CD4-positive, alpha-beta T cell (primary cell): ENCODE data around the gene HIVEP3. TPM values are rescaled to one million over a fixed set of nuclear protein-coding genes. Genes with fewer than 3 reads are reported as not detected.

Experiments
- ATAC-seq: fragments of 200-7000 bp; cut with Tn5 transposase; one replicate; pipeline ENCODE4 v1.10.0; 2022; ENCODE audit warnings: mild to moderate bottlenecking; ENCODE audit not compliant: poor library complexity
- CTCF ChIA-PET: fragments of 350-600 bp; sonication (Branson Sonifier 250); formaldehyde crosslinking; loops from one replicate; lab custom pipeline; 2021; ENCODE audit warnings: antibody characterized with exemption, inconsistent platforms; lab: Charles Lee
- POLR2A ChIA-PET: fragments of 350-600 bp; sonication (Branson Sonifier 250); formaldehyde crosslinking; loops from one replicate; lab custom pipeline; 2021; ENCODE audit warnings: antibody characterized with exemption, inconsistent platforms; lab: Charles Lee
- DNase-seq, 14 experiments: peaks; one replicate each; pipeline ENCODE4 v3.0.0-alpha.2; 2013 to 2020; ENCODE audit warnings: mixed read lengths in 2 of 14
- H3K27ac ChIP-seq, 2 donors: one replicate each; pipeline versions ENCODE4 v1.5.1 to v1.7.0; 2013; ENCODE audit warnings: low read length in 2 of 2, low read depth in 1 of 2, mild to moderate bottlenecking in 1 of 2
- H3K27me3 ChIP-seq, 2 experiments: 1 replicate in 1 of 2; 2 replicates in 1 of 2; pipeline versions ENCODE4 v1.6.1 to v1.7.0; 2013; ENCODE audit warnings: low read length in 2 of 2, control low read depth in 1 of 2, mild to moderate bottlenecking in 1 of 2, moderate library complexity in 1 of 2; ENCODE audit not compliant: insufficient read depth in 2 of 2, control insufficient read depth in 1 of 2
- H3K36me3 ChIP-seq: one replicate; pipeline ENCODE4 v1.6.1; 2013; ENCODE audit warnings: low read length, control low read depth; ENCODE audit not compliant: insufficient read depth
- H3K4me1 ChIP-seq: one replicate; pipeline ENCODE4 v1.6.1; 2013; ENCODE audit warnings: low read length, control low read depth; ENCODE audit not compliant: insufficient read depth
- H3K4me3 ChIP-seq: one replicate; pipeline ENCODE4 v1.5.1; 2013; ENCODE audit warnings: mild to moderate bottlenecking, low read length, moderate library complexity
- H3K9me3 ChIP-seq, 2 experiments: 1 replicate in 1 of 2; 2 replicates in 1 of 2; pipeline versions ENCODE4 v1.6.1 to v1.7.0; 2013; ENCODE audit warnings: low read length in 2 of 2, mild to moderate bottlenecking in 2 of 2, control low read depth in 1 of 2, moderate library complexity in 1 of 2; ENCODE audit not compliant: control insufficient read depth in 1 of 2, insufficient read depth in 1 of 2
- H3K27ac Mint-ChIP-seq: one replicate; pipeline ENCODE4 v1.8.0; 2020; ENCODE audit warnings: mixed read lengths
- H3K27me3 Mint-ChIP-seq: one replicate; pipeline ENCODE4 v1.8.0; 2021; ENCODE audit warnings: mixed read lengths
- H3K36me3 Mint-ChIP-seq: one replicate; pipeline ENCODE4 v1.8.0; 2021; ENCODE audit warnings: low read depth, mixed read lengths
- H3K4me1 Mint-ChIP-seq: one replicate; pipeline ENCODE4 v1.8.0; 2021; ENCODE audit warnings: low read depth, mixed read lengths
- H3K4me3 Mint-ChIP-seq: one replicate; pipeline ENCODE4 v1.8.0; 2020; ENCODE audit warnings: mild to moderate bottlenecking, mixed read lengths
- H3K9me3 Mint-ChIP-seq: one replicate; pipeline ENCODE4 v1.8.0; 2020; ENCODE audit warnings: mixed read lengths
- CTCF ChIP-seq: fragments of 200-600 bp; IDR thresholded peaks from one replicate; pipeline ENCODE4 v1.8.0; 2022; ENCODE audit warnings: antibody characterized with exemption, mild to moderate bottlenecking
- intact Hi-C, 2 experiments: fragments of 100-400 bp; cut with DNase I in 1 of 2; cut with micrococcal nuclease in 1 of 2; formaldehyde crosslinking; loops; one replicate each; pipeline versions ENCODE4 v1.15.1 to v1.9.0; 2023 to 2025; cut with DNase I, micrococcal nuclease
- total RNA-seq, 174 experiments: library from RNA in 2 of 174; stranded (reverse) in 2 of 174; gene quantifications; one replicate each; pipeline ENCODE4 v1.2.3 and lab custom pipeline; 2021 to 2026

The HIVEP3 gene
- total RNA-seq, 2 experiments from 2014 or later: 5.1 to 5.4 TPM

- no peaks in the 10 kb centered on the region for H3K9me3 Mint-ChIP-seq
- no peaks in the 10 kb centered on the region for H3K27me3 ChIP-seq
- peaks cover 4% of the 10 kb centered on the region for H3K36me3 ChIP-seq
- ChIA-PET CTCF (no interaction called here), POLR2A (no interaction called here)
- H3K4me3 ChIP-seq: no peak overlapping the region
- ATAC-seq (no peak), DNase-seq (no peak)
- H3K9me3 ChIP-seq: no peaks in the 10 kb centered on the region
- H3K27ac ChIP-seq: no peak overlapping the region
- H3K27me3 Mint-ChIP-seq: no peaks in the 10 kb centered on the region
- intact Hi-C loops: no loop called here
- no peak overlapping the region for H3K27ac Mint-ChIP-seq
- no peak for TF ChIP-seq CTCF
- no peaks in the 10 kb centered on the region for H3K36me3 Mint-ChIP-seq
- H3K4me3 Mint-ChIP-seq: no peak overlapping the region
- H3K4me1 ChIP-seq: no peaks in the 10 kb centered on the region
- H3K4me1 Mint-ChIP-seq: no peaks in the 10 kb centered on the region
Measured at GRCh38 chr1:41533731-41534080, 385.0 kb downstream of the HIVEP3 start.

- no peaks in the 10 kb centered on the region for H3K27me3 Mint-ChIP-seq
- Histone ChIP-seq H3K36me3 (peaks cover 4% of the 10 kb centered on the region), H3K4me1 (no peaks in the 10 kb centered on the region), H3K27me3 (no peaks in the 10 kb centered on the region), H3K9me3 (no peaks in the 10 kb centered on the region), H3K27ac (no peak overlapping the region), H3K4me3 (no peak overlapping the region)
- no peaks in the 10 kb centered on the region for H3K4me1 Mint-ChIP-seq
- H3K4me3 Mint-ChIP-seq: no peak overlapping the region
- no peaks in the 10 kb centered on the region for H3K9me3 Mint-ChIP-seq
- no peaks in the 10 kb centered on the region for H3K36me3 Mint-ChIP-seq
- ChIA-PET CTCF (no interaction called here), POLR2A (no interaction called here)
- no peak for TF ChIP-seq CTCF
- ATAC-seq: no peak
- no peak overlapping the region for H3K27ac Mint-ChIP-seq
- no peak for DNase-seq
- intact Hi-C loops: no loop called here
Measured at GRCh38 chr1:41533016-41533730, 385.5 kb downstream of the HIVEP3 start.

- intact Hi-C loops: no loop called here
- H3K4me1 Mint-ChIP-seq: no peaks in the 10 kb centered on the region
- Histone ChIP-seq H3K9me3 (no peaks in the 10 kb centered on the region), H3K4me3 (no peak overlapping the region), H3K27me3 (no peaks in the 10 kb centered on the region), H3K4me1 (no peaks in the 10 kb centered on the region), H3K27ac (no peak overlapping the region), H3K36me3 (peaks cover 4% of the 10 kb centered on the region)
- DNase-seq (no peak), ATAC-seq (no peak)
- CTCF ChIA-PET: no interaction called here
- TF ChIP-seq CTCF: no peak
- H3K36me3 Mint-ChIP-seq: no peaks in the 10 kb centered on the region
- no peaks in the 10 kb centered on the region for H3K9me3 Mint-ChIP-seq
- H3K27ac Mint-ChIP-seq: no peak overlapping the region
- no peak overlapping the region for H3K4me3 Mint-ChIP-seq
- no peaks in the 10 kb centered on the region for H3K27me3 Mint-ChIP-seq
- POLR2A ChIA-PET: no interaction called here
Measured at GRCh38 chr1:41532206-41532975, 386.3 kb downstream of the HIVEP3 start.
